WI38 (cell line): Measurements from ENCODE around the gene MRPL9.
A peak's percentile ranks its signal among the peaks of the same experiment; 100 is the strongest.
"Not testable (repeated sequence)": the region's sequence is repeated elsewhere in the genome, so short reads cannot be mapped to it uniquely, and the experiment has no call there.

Experiments
- H3K4me3 ChIP-seq: 2 replicates; pipeline ENCODE4 v1.5.1; 2011; ENCODE audit warnings: low read depth, mild to moderate bottlenecking, control low read depth, low read length
- TF ChIP-seq, protein P1 (sequence below): IDR thresholded peaks from 2 replicates; pipeline ENCODE4 v1.5.1; 2012; ENCODE audit warnings: low read depth, mild to moderate bottlenecking, control low read depth, low read length

The MRPL9 gene

GRCh38 chr1:151774256-151774922 lies 11.1 kb upstream of the MRPL9 start:
- TF ChIP-seq, protein P1, sequence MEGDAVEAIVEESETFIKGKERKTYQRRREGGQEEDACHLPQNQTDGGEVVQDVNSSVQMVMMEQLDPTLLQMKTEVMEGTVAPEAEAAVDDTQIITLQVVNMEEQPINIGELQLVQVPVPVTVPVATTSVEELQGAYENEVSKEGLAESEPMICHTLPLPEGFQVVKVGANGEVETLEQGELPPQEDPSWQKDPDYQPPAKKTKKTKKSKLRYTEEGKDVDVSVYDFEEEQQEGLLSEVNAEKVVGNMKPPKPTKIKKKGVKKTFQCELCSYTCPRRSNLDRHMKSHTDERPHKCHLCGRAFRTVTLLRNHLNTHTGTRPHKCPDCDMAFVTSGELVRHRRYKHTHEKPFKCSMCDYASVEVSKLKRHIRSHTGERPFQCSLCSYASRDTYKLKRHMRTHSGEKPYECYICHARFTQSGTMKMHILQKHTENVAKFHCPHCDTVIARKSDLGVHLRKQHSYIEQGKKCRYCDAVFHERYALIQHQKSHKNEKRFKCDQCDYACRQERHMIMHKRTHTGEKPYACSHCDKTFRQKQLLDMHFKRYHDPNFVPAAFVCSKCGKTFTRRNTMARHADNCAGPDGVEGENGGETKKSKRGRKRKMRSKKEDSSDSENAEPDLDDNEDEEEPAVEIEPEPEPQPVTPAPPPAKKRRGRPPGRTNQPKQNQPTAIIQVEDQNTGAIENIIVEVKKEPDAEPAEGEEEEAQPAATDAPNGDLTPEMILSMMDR: no peak
- H3K4me3 ChIP-seq: no peak overlapping the region

- no peak overlapping the region for H3K4me3 ChIP-seq
- TF ChIP-seq, protein P1: no peak
Observed at GRCh38 chr1:151773702-151774101, 10.4 kb upstream of the MRPL9 start.

- H3K4me3 ChIP-seq: not testable (repeated sequence)
Observed at GRCh38 chr1:151769270-151769669, 6.0 kb upstream of the MRPL9 start.

GRCh38 chr1:151768351-151769066 lies 5.2 kb upstream of the MRPL9 start:
- not testable (repeated sequence) for H3K4me3 ChIP-seq

DNA sequence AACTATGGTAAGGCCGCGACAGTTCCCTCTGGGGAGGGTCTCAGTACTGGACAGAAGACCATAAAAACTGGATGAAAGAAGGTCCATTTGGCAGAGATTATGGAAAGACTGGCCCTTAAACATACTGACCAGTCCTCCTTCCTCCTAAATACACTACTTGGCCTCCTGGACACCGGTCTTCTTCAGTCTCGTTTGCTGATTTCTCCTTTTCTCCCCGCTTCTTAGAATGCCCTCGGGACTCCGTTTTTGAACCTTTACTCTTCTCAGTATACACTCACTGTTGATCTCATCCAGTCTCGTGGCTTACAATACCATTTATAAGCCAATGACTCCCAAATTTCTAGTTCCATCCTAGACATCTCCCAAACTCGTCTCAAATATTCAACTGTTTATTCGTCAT lies 694 bp upstream of the MRPL9 start:
- TF ChIP-seq, protein P1: no peak
- H3K4me3 ChIP-seq: peak overlapping the region; percentile 83

DNA sequence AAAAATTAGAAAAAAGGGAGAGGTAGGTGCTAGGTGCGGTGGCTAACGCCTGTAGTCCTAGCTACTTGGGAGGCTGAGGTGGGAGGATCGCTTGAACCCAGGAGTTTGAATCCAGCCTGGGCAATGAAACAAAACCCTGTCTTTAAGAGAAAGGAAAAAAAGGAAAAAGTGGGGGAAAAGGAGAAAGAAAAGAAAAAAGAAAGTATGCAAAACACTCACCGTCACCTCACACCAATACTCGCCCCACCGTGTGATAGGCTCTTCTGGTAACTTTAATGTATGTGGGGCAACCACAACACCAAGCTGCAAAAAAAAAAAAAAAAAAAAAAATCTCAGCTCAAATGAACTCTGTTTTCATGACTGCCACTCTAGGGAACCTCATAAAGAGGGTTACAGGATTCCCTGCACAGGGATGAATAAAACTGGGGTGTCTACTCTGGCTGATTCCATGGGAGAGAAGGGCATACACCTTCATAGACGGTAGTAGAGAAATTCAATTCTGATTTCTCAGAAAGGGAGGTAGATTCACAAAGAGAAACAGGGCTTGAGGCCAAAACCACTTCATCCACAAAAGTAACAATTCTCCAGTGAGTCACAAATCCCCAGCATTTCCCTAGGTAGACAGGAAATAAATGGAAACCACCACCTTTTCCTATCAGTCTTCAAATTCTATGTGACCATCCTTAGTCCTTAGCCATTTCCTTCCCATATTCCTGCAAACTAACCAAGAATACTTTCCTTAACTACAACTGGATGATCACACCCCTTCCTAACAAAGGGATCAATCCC lies 2.5 kb downstream of the MRPL9 start:
- H3K4me3 ChIP-seq: no peak overlapping the region
- TF ChIP-seq, protein P1: no peak

DNA sequence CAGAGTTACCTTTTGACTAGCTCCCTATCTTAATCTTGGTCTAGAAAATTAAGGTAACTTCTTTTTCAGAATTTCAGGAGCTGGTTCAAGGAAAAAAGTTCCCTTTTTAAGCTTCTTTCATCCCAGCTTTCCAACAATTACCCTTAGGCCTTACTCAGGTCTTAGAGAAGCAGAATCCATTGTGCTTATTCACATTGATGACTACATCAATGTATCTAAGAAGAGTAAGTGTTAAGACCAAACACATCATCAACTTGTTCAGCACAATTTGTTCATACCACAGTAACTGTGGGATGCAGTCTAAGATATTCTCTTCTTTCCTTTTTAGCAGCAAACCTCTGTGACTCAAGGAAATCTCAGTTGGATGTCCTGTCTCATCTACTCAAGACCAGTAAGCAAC lies 4.1 kb downstream of the MRPL9 start:
- TF ChIP-seq, protein P1: no peak
- no peak overlapping the region for H3K4me3 ChIP-seq

DNA sequence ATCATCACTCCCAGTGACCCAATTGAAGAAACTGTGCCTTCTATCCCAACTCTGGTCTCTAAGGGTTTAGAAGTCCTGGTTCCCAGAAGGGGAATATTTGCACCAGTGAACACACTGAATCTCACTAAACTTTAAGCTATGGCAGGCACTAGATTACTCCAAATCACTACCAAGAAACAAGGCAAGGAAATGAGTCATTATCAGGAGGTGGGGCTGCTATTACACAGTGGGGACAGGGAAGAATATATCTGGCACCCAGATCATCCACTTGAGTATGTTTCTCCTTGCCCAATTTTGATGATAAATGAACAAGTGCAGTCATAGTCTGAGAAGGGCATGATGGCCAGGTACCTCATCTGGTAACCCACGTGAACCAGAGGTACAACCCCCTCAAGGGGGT lies 7.0 kb downstream of the MRPL9 start:
- TF ChIP-seq, protein P1: no peak

More for the DNA sequence above, 7.0 kb downstream of the MRPL9 start:
- no peak overlapping the region for H3K4me3 ChIP-seq
